NCI-H2107 (cell line): ENCODE measurements around the gene GRIP1.
"Not testable (repeated sequence)": the region's sequence is repeated elsewhere in the genome, so short reads cannot be mapped to it uniquely, and the experiment has no call there.

Source experiments
- DNase-seq: peaks from one replicate; lab custom pipeline; 2025; lab: John Stamatoyannopoulos, UW

Gene GRIP1

DNA sequence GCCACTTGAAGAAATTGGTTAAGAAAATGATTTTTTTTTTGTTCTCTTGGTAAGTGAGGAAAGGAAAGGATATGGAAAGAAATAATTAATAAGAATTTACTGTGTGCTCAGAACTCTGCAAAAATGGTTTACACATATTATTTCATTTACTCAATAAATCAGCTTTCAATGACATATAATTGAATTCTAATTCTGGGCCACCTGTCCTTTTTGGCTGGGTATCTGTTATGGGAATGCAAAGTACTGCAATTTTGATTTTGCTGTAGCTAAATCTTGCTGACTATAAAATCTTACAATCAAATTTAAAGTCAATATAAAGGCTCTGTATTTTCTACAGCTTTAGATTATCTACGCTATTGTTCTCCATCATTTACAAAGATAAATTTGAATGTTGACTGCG lies 147.1 kb downstream of the GRIP1 start:
- no peak for DNase-seq

DNA sequence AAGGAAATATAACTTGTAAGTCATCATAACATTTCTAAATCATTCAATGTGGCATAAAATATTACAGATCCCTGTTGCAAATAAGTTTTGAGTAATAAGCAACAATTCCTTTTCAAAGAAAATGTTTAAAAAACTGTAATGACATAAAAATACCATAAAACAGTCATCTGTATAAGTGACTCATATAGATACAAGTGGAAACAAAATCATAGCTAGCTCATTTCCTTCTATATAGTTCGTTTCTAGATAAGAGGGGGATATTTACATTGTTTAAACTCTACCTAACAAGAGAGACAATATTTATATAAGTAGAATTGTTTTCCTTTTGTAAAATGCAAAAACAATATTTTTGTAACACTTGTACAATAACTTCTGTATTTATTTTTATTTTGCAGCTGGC lies 148.9 kb downstream of the GRIP1 start:
- no peak for DNase-seq

DNA sequence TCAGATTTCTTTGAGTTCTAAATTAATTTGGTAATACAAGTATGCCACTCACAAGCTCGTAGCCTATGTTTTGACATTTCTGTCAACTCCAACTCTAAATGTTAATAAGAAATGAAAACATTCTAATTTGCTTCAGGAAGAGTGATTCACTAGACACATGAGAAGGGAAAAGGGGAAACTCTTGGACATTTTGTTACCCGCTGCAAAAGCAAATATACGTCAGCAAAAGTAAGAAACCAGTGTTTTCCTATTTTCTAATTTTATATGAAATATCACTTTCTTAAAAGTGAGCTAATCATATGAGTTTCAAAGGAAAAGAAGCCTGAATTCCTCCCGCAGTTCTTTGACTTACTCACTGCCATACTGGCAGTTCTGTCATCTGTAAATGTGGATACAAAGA lies 162.3 kb downstream of the GRIP1 start:
- DNase-seq = no peak

- DNase-seq = no peak
Observed at GRCh38 chr12:66516133-66516532, 162.7 kb downstream of the GRIP1 start.

- DNase-seq = no peak
Observed at GRCh38 chr12:66514581-66514980, 164.3 kb downstream of the GRIP1 start.

DNA sequence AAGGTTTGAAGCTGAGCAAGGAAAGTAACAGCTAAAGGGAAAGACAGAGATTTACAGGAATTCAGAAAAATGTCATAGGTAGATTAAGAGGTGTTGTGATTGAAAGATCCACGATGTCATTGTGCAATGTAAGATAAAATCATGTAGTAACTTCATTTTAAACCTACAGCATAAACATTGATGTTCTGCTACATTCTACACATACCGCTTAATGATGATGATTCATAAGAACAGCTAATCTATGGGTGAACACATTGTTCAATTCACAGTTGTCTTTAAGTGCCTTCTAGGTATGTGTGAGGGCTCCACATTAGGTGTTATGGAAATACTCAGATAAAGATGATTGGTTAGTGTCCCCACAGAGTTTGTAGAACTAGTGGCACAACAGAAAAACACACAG lies 170.9 kb downstream of the GRIP1 start:
- DNase-seq = no peak

DNA sequence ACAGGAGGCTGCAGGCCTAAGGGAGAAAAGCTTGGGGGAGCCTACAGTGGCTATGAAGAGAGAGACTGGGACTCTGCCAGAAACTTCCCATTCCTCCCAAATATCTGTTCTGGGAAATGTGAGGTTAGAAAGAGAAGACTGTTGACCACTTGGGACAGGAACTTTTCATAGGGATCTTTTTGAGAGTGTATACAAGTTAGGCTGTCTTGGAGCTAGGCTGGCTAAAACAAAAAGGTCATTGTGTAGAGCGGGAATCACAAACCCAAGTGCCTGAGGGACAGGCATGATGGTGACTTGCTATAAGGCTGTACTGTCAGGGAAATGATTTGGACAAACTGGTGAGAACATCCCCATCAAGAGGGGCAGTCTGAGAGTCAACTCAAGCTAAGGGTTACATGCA lies 175.1 kb downstream of the GRIP1 start:
- no peak for DNase-seq

GRCh38 chr12:66502911-66503310 lies 176.0 kb downstream of the GRIP1 start:
- DNase-seq = no peak

DNA sequence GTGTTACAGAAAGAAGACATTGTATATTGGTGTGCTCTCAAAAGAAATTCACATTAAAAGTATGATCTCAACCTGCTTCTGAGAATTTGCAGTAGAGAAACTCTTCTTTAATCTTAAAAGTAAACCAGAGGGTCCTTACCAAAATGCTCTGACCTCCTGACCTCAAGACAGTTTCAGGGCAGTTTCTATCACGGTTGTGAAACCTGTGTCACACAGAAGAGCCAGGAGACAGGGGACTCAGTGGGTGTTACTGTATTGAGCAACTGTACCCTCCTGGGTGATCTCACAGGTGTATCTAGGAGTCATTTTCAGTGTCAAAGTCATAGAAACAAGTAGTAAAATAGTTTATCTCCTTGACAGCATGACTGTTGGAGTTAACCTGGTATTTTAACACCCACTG lies 178.0 kb downstream of the GRIP1 start:
- DNase-seq = no peak

DNA sequence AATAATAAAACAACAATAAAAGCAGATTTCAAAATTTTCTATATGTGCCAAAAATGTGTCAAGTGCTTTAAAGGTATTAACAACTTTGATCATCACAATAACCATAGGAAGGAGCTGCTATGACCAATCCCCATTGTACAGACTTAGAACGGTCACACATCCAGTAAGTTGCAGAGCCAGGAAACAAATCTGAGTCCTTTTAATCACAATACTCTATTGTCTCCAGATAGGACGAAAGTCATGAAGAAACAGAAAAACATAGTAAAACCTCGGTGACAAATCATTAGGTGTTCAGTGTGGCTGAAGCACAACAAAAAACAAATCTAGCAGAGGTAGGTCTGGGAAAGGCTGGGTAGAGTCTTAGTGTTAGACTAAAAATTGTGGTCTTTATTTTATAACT lies 178.8 kb downstream of the GRIP1 start:
- DNase-seq = no peak

- DNase-seq = no peak
Observed at GRCh38 chr12:66499000-66499399, 179.9 kb downstream of the GRIP1 start.

DNA sequence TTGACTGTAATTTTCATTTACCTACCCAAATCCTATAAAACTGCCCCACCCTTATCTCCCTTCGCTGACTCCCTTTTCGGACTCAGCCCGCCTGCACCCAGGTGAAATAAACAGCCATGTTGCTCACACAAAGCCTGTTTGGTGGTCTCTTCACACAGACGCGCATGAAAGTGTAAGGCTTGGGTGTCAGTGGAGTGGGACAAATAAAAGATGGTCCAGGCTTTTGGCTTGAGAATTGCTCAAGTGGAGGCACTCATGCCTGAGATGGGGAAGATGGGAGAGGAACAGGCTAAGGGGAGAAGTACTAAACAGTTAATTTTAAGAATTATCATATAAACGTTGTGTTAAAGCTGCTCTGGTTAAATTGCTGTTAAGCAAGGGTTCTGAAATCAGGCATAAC lies 180.8 kb downstream of the GRIP1 start:
- DNase-seq = not testable (repeated sequence)

GRCh38 chr12:66497008-66497897 lies 181.6 kb downstream of the GRIP1 start:
- DNase-seq = no peak

- DNase-seq = no peak
Observed at GRCh38 chr12:66496595-66496994, 182.3 kb downstream of the GRIP1 start.

- no peak for DNase-seq
Observed at GRCh38 chr12:66495709-66496108, 183.2 kb downstream of the GRIP1 start.

DNA sequence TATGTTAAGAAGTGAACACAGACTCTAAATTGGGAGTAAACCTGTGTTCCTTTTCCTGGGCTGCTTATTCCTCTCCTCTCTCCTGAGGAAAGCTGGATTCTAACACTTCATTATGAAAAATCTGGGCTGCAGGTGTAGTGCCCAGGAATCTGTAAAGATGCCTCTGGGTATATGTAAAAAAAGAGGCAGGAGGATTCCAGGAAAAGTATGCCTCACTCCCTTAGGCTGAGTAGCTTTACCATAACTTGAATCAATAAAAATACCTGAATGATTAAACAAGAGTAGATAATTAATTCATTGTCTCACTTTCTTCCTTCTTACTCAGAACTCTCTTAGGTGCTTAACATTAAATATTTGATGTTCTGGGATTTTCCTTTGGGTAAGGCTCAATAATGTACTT lies 185.1 kb downstream of the GRIP1 start:
- DNase-seq = no peak

GRCh38 chr12:66491853-66492252 lies 187.0 kb downstream of the GRIP1 start:
- DNase-seq = no peak

DNA sequence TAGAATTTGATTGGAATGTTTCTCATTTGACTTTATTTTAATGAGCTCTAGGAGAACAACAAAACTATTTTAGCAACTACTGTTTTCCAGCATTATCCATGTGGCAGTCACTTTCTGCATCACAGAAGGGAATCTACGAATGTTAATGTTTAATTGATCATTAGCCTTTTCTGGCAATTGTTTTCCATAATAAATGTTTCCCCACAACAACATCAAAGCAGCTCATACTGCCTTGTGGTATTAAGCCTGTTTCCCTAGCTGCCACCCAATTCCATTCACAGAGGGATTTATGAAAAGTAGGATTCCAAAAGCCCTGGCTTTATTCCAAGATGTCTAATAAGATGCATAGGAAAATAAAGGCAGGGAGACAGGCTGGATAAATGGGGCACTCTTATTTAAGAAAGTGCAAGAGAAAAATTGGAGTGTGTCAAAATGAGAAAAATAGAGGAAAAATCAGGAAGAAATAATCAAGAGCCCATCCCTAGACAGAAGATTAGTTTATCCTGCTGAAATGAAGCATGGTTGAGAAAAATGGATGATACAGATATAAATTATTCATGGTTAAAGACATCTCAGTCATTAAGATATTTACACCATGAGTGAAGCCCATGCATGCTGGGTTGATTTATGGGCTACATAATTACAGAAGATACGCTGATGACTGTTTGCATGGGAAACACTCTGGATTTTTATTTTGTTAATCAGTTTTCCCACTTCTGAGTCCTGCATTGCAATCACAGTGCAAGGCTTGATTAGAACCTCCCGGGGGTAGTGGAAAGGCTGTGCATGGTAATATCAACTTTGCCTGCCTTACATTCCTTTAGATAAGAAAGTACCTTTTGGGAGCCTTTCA lies 196.3 kb downstream of the GRIP1 start:
- no peak for DNase-seq

- DNase-seq = no peak
Observed at GRCh38 chr12:66467932-66468331, 210.9 kb downstream of the GRIP1 start.

DNA sequence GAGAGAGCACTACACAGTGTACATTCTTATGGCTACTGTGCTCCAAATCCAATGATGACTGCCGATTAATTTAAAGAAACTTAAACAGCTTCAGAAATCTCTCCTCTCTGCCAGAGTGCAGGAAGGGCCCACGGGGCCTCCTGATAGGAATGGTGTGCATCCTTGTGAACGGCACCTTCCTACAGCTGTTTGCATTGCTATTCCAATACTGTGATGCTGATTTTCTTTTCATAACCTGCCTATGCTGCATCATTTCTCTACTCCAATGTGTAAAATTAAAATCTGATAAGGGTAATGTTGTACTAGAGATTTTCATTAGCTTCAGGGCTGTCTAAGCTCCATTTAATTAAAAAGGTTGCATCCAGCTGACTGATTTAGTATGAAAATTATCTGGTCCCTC lies 217.5 kb downstream of the GRIP1 start:
- DNase-seq = no peak

- DNase-seq = no peak
Observed at GRCh38 chr12:66459944-66460482, 218.9 kb downstream of the GRIP1 start.

DNA sequence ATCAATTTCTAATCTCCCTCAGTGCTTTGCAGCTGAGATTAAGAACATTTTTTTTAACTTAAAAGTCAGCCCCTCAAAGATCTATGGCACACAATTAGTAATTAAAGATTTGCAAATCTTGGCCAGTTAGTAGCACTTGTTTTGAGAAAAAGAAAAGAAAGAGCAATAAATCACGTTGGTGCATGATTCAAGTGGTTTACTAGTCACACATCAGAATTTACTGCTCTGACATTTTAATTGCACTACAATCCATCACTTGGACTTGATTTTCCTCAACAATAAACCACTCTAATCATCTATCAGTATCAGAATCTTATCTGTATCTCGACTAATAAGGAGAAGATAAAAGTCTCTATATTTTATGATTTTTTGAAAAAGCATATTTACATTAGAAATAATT lies 222.3 kb downstream of the GRIP1 start:
- no peak for DNase-seq

GRCh38 chr12:66453844-66454243 lies 225.0 kb downstream of the GRIP1 start:
- DNase-seq = no peak
